ENCODE data around the gene TIMP2. TPM values are rescaled to one million over a fixed set of nuclear protein-coding genes. Genes with fewer than 3 reads are reported as not detected.
A peak's percentile ranks its signal among the peaks of the same experiment; 100 is the strongest.

Gene TIMP2
- total and polyA plus RNA-seq, 2 of the 13 experiments (the other 11 are each of a cell fraction or from before 2014, with no cell fraction given) = 3.8 to 8.5 TPM

GRCh38 chr17:78840780-78841611, 84.2 kb downstream of the TIMP2 start, which contains the start of gene USP36 (continued):
- TF ChIP-seq ZNF782 (CRISPR knock-in tag; IDR thresholded peaks at IDR 0.05; ENCODE audit: borderline replicate concordance) (peak; percentile 90; the same call in 1 of the 2 replicates), ZNF30 (CRISPR knock-in tag; IDR thresholded peaks at IDR 0.05) (no peak; the same call in 1 of the 2 replicates), TAF15 (IDR thresholded peaks at IDR 0.05; ENCODE audit: low read depth, low read length, poor library complexity, severe bottlenecking) (no peak), ONECUT2 (CRISPR knock-in tag; IDR thresholded peaks at IDR 0.05) (no peak), ZMYM4 (CRISPR knock-in tag; IDR thresholded peaks at IDR 0.05) (peak; percentile 98), SIN3A (IDR thresholded peaks at IDR 0.05; ENCODE audit: borderline replicate concordance, low read depth, low read length) (peak; percentile 88; the same call in 1 of the 2 replicates), ZNF788 (CRISPR knock-in tag; IDR thresholded peaks at IDR 0.05; ENCODE audit: borderline replicate concordance) (peak; percentile 99), ZMAT5 (CRISPR knock-in tag; IDR thresholded peaks at IDR 0.05; ENCODE audit: borderline replicate concordance, low read depth) (no peak), JARID2 (CRISPR knock-in tag; IDR thresholded peaks at IDR 0.05; ENCODE audit: insufficient replicate concordance) (peak; percentile 95), ZKSCAN5 (CRISPR knock-in tag; IDR thresholded peaks at IDR 0.05) (peak; percentile 28; the same call in 1 of the 2 replicates), ATF7-NPFF (CRISPR knock-in tag; IDR thresholded peaks at IDR 0.05; ENCODE audit: low read depth) (peak; percentile 83; the same call in 1 of the 2 replicates), HNF4A (CRISPR knock-in tag; IDR thresholded peaks at IDR 0.05) (peak; percentile 84), ZZZ3 (CRISPR knock-in tag; IDR thresholded peaks at IDR 0.05; ENCODE audit: borderline replicate concordance) (peak; percentile 94; the same call in 1 of the 2 replicates), ZKSCAN8 (CRISPR knock-in tag; IDR thresholded peaks at IDR 0.05; ENCODE audit: borderline replicate concordance) (peak; percentile 72; the same call in 1 of the 2 replicates), TEAD2 (CRISPR knock-in tag; IDR thresholded peaks at IDR 0.05) (no peak; the same call in 1 of the 2 replicates), ZUFSP (CRISPR knock-in tag; IDR thresholded peaks at IDR 0.05; ENCODE audit: borderline replicate concordance) (no peak), SKI (IDR thresholded peaks at IDR 0.05; ENCODE audit: partially characterized antibody) (peak; percentile 73), FUBP1 (CRISPR knock-in tag; IDR thresholded peaks at IDR 0.05; ENCODE audit: borderline replicate concordance) (no peak), SMARCE1 (IDR thresholded peaks at IDR 0.05; ENCODE audit: borderline replicate concordance) (no peak), PHF8 (CRISPR knock-in tag; IDR thresholded peaks at IDR 0.05) (peak; percentile 98), BRD4 (CRISPR knock-in tag; IDR thresholded peaks at IDR 0.05) (peak; percentile 97), ZNF644 (CRISPR knock-in tag; IDR thresholded peaks at IDR 0.05; ENCODE audit: low read depth) (no peak), ZMYM3 (CRISPR knock-in tag; IDR thresholded peaks at IDR 0.05) (peak; percentile 78), DPF2 (CRISPR knock-in tag; IDR thresholded peaks at IDR 0.05; ENCODE audit: borderline replicate concordance, low read depth) (no peak), ZNF569 (CRISPR knock-in tag; IDR thresholded peaks at IDR 0.05; ENCODE audit: borderline replicate concordance) (peak; percentile 76; the same call in 1 of the 2 replicates), ZNF883 (CRISPR knock-in tag; IDR thresholded peaks at IDR 0.05; ENCODE audit: not compliant biosample characterization) (peak; percentile 98)
